Astrocyte (in vitro differentiated cells and primary cell): Measurements from ENCODE around the gene AGT. TPM values are rescaled to one million over a fixed set of nuclear protein-coding genes. Genes with fewer than 3 reads are reported as not detected.

Source experiments
- DNase-seq: peaks from one replicate; pipeline ENCODE4 v3.0.0-alpha.2; 2010; ENCODE audit warnings: low read depth
- FAIRE-seq: peaks from 2 replicates; lab custom pipeline; 2011; peaks lifted over from hg19 to GRCh38; lab: Jason Lieb, UNC
- H2AFZ ChIP-seq: 2 replicates; pipeline ENCODE4 v1.6.0; 2012; ENCODE audit warnings: low read depth, low read length, inconsistent platforms
- H3K27ac ChIP-seq: 2 replicates; pipeline ENCODE4 v1.5.1; 2011; ENCODE audit warnings: low read depth, low read length, inconsistent platforms
- H3K27me3 ChIP-seq: 2 replicates; pipeline ENCODE4 v1.6.0; 2011; ENCODE audit warnings: low read length, inconsistent platforms; ENCODE audit not compliant: insufficient read depth
- H3K36me3 ChIP-seq: 2 replicates; pipeline ENCODE4 v1.5.1; 2011; ENCODE audit warnings: low read length, inconsistent platforms; ENCODE audit not compliant: insufficient read depth
- H3K4me1 ChIP-seq: 2 replicates; pipeline ENCODE4 v1.5.1; 2011; ENCODE audit warnings: low read length, inconsistent platforms; ENCODE audit not compliant: insufficient read depth
- H3K4me2 ChIP-seq: 2 replicates; pipeline ENCODE4 v1.6.0; 2012; ENCODE audit warnings: low read length, inconsistent platforms
- H3K4me3 ChIP-seq: 2 replicates; pipeline ENCODE4 v1.5.1; 2011; ENCODE audit warnings: low read depth, mild to moderate bottlenecking, low read length, inconsistent platforms; ENCODE audit not compliant: insufficient read depth
- H3K79me2 ChIP-seq: 2 replicates; pipeline ENCODE4 v1.6.0; 2012; ENCODE audit warnings: mild to moderate bottlenecking, low read length, inconsistent platforms; ENCODE audit not compliant: insufficient read depth
- H3K9ac ChIP-seq: 2 replicates; pipeline ENCODE4 v1.6.0; 2012; ENCODE audit warnings: mild to moderate bottlenecking, low read length, inconsistent platforms
- H3K9me3 ChIP-seq: 2 replicates; pipeline ENCODE4 v1.5.1; 2012; ENCODE audit warnings: low read depth, mild to moderate bottlenecking, low read length, inconsistent platforms; ENCODE audit not compliant: insufficient read depth
- H4K20me1 ChIP-seq: 2 replicates; pipeline ENCODE4 v1.6.0; 2012; ENCODE audit warnings: low read length, inconsistent platforms; ENCODE audit not compliant: insufficient read depth
- H3K27ac Mint-ChIP-seq: one replicate; pipeline ENCODE4 v1.8.0; 2021; ENCODE audit warnings: mild to moderate bottlenecking, mixed read lengths; ENCODE audit not compliant: unreplicated experiment
- H3K27me3 Mint-ChIP-seq: one replicate; pipeline ENCODE4 v1.8.0; 2021; ENCODE audit warnings: low read depth, mixed read lengths; ENCODE audit not compliant: unreplicated experiment
- H3K36me3 Mint-ChIP-seq: one replicate; pipeline ENCODE4 v1.8.0; 2021; ENCODE audit warnings: low read depth, mixed read lengths; ENCODE audit not compliant: unreplicated experiment
- H3K4me1 Mint-ChIP-seq: one replicate; pipeline ENCODE4 v1.8.0; 2021; ENCODE audit warnings: low read depth, mixed read lengths; ENCODE audit not compliant: unreplicated experiment
- H3K4me3 Mint-ChIP-seq: one replicate; pipeline ENCODE4 v1.8.0; 2021; ENCODE audit warnings: mild to moderate bottlenecking, moderate library complexity, mixed read lengths; ENCODE audit not compliant: unreplicated experiment
- H3K9me3 Mint-ChIP-seq: one replicate; pipeline ENCODE4 v1.8.0; 2021; ENCODE audit warnings: mild to moderate bottlenecking, mixed read lengths; ENCODE audit not compliant: unreplicated experiment
- CTCF ChIP-seq: IDR thresholded peaks from 2 replicates; pipeline ENCODE4 v1.5.1; 2011; ENCODE audit warnings: low read depth, mild to moderate bottlenecking, inconsistent platforms, low read length, moderate library complexity; ENCODE audit not compliant: insufficient read depth
- EZH2 ChIP-seq: IDR thresholded peaks from 2 replicates; pipeline ENCODE4 v1.6.1; 2012; ENCODE audit warnings: mild to moderate bottlenecking, low read length, inconsistent platforms; ENCODE audit not compliant: insufficient read depth
- total RNA-seq: library from RNA; stranded (reverse); gene quantifications from 2 replicates; pipeline ENCODE4 v1.2.1, GENCODE V29; 2021

AGT gene
- total RNA-seq, 1 donor from 2014 or later, result 1.2 TPM

GRCh38 chr1:230684146-230684545 lies 29.8 kb downstream of the AGT start:
- Mint-ChIP-seq H3K9me3 (no peaks in the 10 kb centered on the region), H3K4me1 (peaks cover 24% of the 10 kb centered on the region), H3K27me3 (no peaks in the 10 kb centered on the region), H3K4me3 (no peak overlapping the region), H3K27ac (no peak overlapping the region), H3K36me3 (peaks cover 15% of the 10 kb centered on the region)
- no peak for FAIRE-seq
- H3K4me1 ChIP-seq, result peaks cover 23% of the 10 kb centered on the region
- H3K79me2 ChIP-seq, result no peaks in the 10 kb centered on the region
- no peak overlapping the region for H3K9ac ChIP-seq
- H3K4me2 ChIP-seq, result no peak overlapping the region
- no peak overlapping the region for H3K4me3 ChIP-seq
- no peak overlapping the region for H3K27ac ChIP-seq
- H3K9me3 ChIP-seq, result no peaks in the 10 kb centered on the region
- DNase-seq, result no peak
- TF ChIP-seq CTCF, result no peak
- no peak for TF ChIP-seq EZH2
- peaks cover 25% of the 10 kb centered on the region for H3K36me3 ChIP-seq
- H4K20me1 ChIP-seq, result peaks cover 5% of the 10 kb centered on the region
- H3K27me3 ChIP-seq, result no peaks in the 10 kb centered on the region
- H2AFZ ChIP-seq, result no peak overlapping the region

- DNase-seq (peak; percentile 73), FAIRE-seq (peak; percentile 64)
- H3K27me3 ChIP-seq, result no peaks in the 10 kb centered on the region
- Mint-ChIP-seq H3K4me3 (no peak overlapping the region), H3K27me3 (no peaks in the 10 kb centered on the region), H3K36me3 (peaks cover 23% of the 10 kb centered on the region), H3K27ac (no peak overlapping the region), H3K4me1 (peaks cover 24% of the 10 kb centered on the region), H3K9me3 (no peaks in the 10 kb centered on the region)
- H4K20me1 ChIP-seq, result peaks cover 5% of the 10 kb centered on the region
- peaks cover 22% of the 10 kb centered on the region for H3K36me3 ChIP-seq
- no peak overlapping the region for H3K9ac ChIP-seq
- H3K4me1 ChIP-seq, result peaks cover 23% of the 10 kb centered on the region
- H3K4me2 ChIP-seq, result peak overlapping the region; percentile 70
- H2AFZ ChIP-seq, result no peak overlapping the region
- no peak overlapping the region for H3K4me3 ChIP-seq
- no peaks in the 10 kb centered on the region for H3K79me2 ChIP-seq
- TF ChIP-seq EZH2 (no peak), CTCF (no peak)
- H3K27ac ChIP-seq, result peak overlapping the region; percentile 34
- no peaks in the 10 kb centered on the region for H3K9me3 ChIP-seq
Measured at GRCh38 chr1:230682882-230683610, 30.9 kb downstream of the AGT start.

- H3K27me3 Mint-ChIP-seq, result no peaks in the 10 kb centered on the region
- H3K36me3 Mint-ChIP-seq, result peaks cover 24% of the 10 kb centered on the region
- Histone ChIP-seq H3K27me3 (no peaks in the 10 kb centered on the region), H3K36me3 (peaks cover 22% of the 10 kb centered on the region), H3K9me3 (no peaks in the 10 kb centered on the region), H3K9ac (no peak overlapping the region), H3K27ac (no peak overlapping the region), H3K4me3 (no peak overlapping the region), H3K4me1 (peaks cover 23% of the 10 kb centered on the region), H2AFZ (no peak overlapping the region), H3K4me2 (no peak overlapping the region), H4K20me1 (peaks cover 5% of the 10 kb centered on the region), H3K79me2 (no peaks in the 10 kb centered on the region)
- H3K4me3 Mint-ChIP-seq, result peak overlapping the region; percentile 16
- H3K27ac Mint-ChIP-seq, result peak overlapping the region; percentile 50
- peaks cover 24% of the 10 kb centered on the region for H3K4me1 Mint-ChIP-seq
- no peaks in the 10 kb centered on the region for H3K9me3 Mint-ChIP-seq
- no peak for TF ChIP-seq CTCF
- TF ChIP-seq EZH2, result no peak
- FAIRE-seq (no peak), DNase-seq (no peak)
Measured at GRCh38 chr1:230682274-230682673, 31.6 kb downstream of the AGT start.
